GM12878 (cell line): ENCODE measurements around the gene PUS7L. TPM values are rescaled to one million over a fixed set of nuclear protein-coding genes. Genes with fewer than 3 reads are reported as not detected.

Experiments used
- ATAC-seq: fragments of 200-7000 bp; cut with Tn5 transposase; 3 replicates; pipeline ENCODE4 v1.9.1; 2020; ENCODE audit warnings: mild to moderate bottlenecking, moderate library complexity
- BruUV-seq: library from RNA; stranded (reverse); fragments of 400-500 nt; replicated peaks from 2 replicates; lab custom pipeline; 2021; lab: Mats Ljungman, UMichigan
- CTCF ChIA-PET: fragments of 300-600 bp; sonication (Branson Sonifier 250); formaldehyde crosslinking; extraction: SDS; loops from one replicate; lab custom pipeline; 2021; ENCODE audit warnings: inconsistent platforms; lab: Yijun Ruan, JAX
- POLR2A ChIA-PET: fragments of 350-600 bp; formaldehyde crosslinking; extraction: SDS; loops from one replicate; lab custom pipeline; 2021; ENCODE audit warnings: inconsistent platforms; lab: Charles Lee
- RAD21 ChIA-PET: fragments of 300-600 bp; sonication (Branson Sonifier 250); formaldehyde crosslinking; loops from one replicate; lab custom pipeline; 2023; ENCODE audit warnings: antibody characterized with exemption; ENCODE audit not compliant: unreplicated experiment; lab: Charles Lee
- SMC1A ChIA-PET: fragments of 300-600 bp; sonication (Branson Sonifier 250); formaldehyde crosslinking; loops from one replicate; lab custom pipeline; 2023; ENCODE audit not compliant: unreplicated experiment, uncharacterized antibody; lab: Charles Lee
- DNase-seq: peaks from one replicate; pipeline ENCODE4 v3.0.0-alpha.2; 2011; ENCODE audit warnings: low read depth, low spot score
- FAIRE-seq: peaks from 3 replicates; lab custom pipeline; 2011; peaks lifted over from hg19 to GRCh38; lab: Jason Lieb, UNC
- H2AFZ ChIP-seq: 2 replicates; pipeline ENCODE4 v1.6.0; 2011; ENCODE audit warnings: low read depth, low read length, control low read depth; ENCODE audit not compliant: control insufficient read depth
- H3K27ac ChIP-seq: 2 replicates; pipeline ENCODE4 v1.5.1; 2011; ENCODE audit warnings: control low read depth; ENCODE audit not compliant: control insufficient read depth, insufficient read depth
- H3K27me3 ChIP-seq, 2 experiments: replicated peaks in 1 of 2; 2 replicates each; pipeline versions ENCODE4 v1.6.0 to v1.6.1; 2011; ENCODE audit warnings: low read length in 1 of 2; ENCODE audit not compliant: control insufficient read depth in 2 of 2, insufficient read depth in 2 of 2
- H3K36me3 ChIP-seq, 2 experiments: 2 replicates each; pipeline ENCODE4 v1.5.1; 2011; ENCODE audit warnings: low read length in 1 of 2; ENCODE audit not compliant: control insufficient read depth in 2 of 2, insufficient read depth in 2 of 2
- H3K4me1 ChIP-seq: 2 replicates; pipeline ENCODE4 v1.6.1; 2011; ENCODE audit warnings: mild to moderate bottlenecking, low read length, moderate library complexity, mixed read lengths; ENCODE audit not compliant: control insufficient read depth, insufficient read depth
- H3K4me2 ChIP-seq: 2 replicates; pipeline ENCODE4 v1.6.0; 2011; ENCODE audit warnings: control low read depth; ENCODE audit not compliant: control insufficient read depth, insufficient read depth
- H3K4me3 ChIP-seq: fragments of 200-600 bp; sonication (generic); 2 replicates; pipeline ENCODE4 v1.5.1; 2016
- H3K79me2 ChIP-seq: 2 replicates; pipeline ENCODE4 v1.6.0; 2011; ENCODE audit warnings: low read length; ENCODE audit not compliant: control insufficient read depth, insufficient read depth
- H3K9ac ChIP-seq: 2 replicates; pipeline ENCODE4 v1.8.0; 2011; ENCODE audit warnings: low read length, control low read depth, mixed read lengths; ENCODE audit not compliant: control insufficient read depth, insufficient read depth
- H3K9me3 ChIP-seq: replicated peaks from 3 replicates; pipeline ENCODE4 v1.5.1; 2011; ENCODE audit warnings: mild to moderate bottlenecking, low read length; ENCODE audit not compliant: control insufficient read depth, insufficient read depth
- H4K20me1 ChIP-seq: 2 replicates; pipeline ENCODE4 v1.6.0; 2011; ENCODE audit not compliant: control insufficient read depth, insufficient read depth
- CHD2 ChIP-seq: IDR thresholded peaks from 2 replicates; pipeline ENCODE4 v1.6.1; 2011; ENCODE audit warnings: low read depth, low read length, improper control_type of control experiment, borderline replicate concordance
- E2F8 ChIP-seq: fragments of 450-650 bp; IDR thresholded peaks from 2 replicates; pipeline ENCODE4 v1.6.1; 2018; ENCODE audit warnings: mild to moderate bottlenecking, low read depth, moderate library complexity; ENCODE audit not compliant: partially characterized antibody
- E4F1 ChIP-seq: fragments of 450-650 bp; IDR thresholded peaks from 2 replicates; pipeline ENCODE4 v1.6.1; 2018; ENCODE audit warnings: borderline replicate concordance, mild to moderate bottlenecking; ENCODE audit not compliant: partially characterized antibody
- HDGF ChIP-seq: fragments of 450-650 bp; IDR thresholded peaks from 2 replicates; pipeline ENCODE4 v1.6.1; 2016; ENCODE audit warnings: antibody characterized with exemption
- IRF3 ChIP-seq: fragments of 450-650 bp; IDR thresholded peaks from 2 replicates; pipeline ENCODE4 v1.6.1; 2014; ENCODE audit warnings: mild to moderate bottlenecking
- LARP7 ChIP-seq: fragments of 450-650 bp; IDR thresholded peaks from 2 replicates; pipeline ENCODE4 v1.6.1; 2017; ENCODE audit warnings: mild to moderate bottlenecking
- RELA ChIP-seq: fragments of 450-650 bp; IDR thresholded peaks from 2 replicates; pipeline ENCODE4 v1.8.0; 2014; ENCODE audit warnings: borderline replicate concordance; ENCODE audit not compliant: partially characterized antibody
- REST ChIP-seq: IDR thresholded peaks from 2 replicates; pipeline ENCODE4 v1.6.1; 2012; ENCODE audit warnings: mild to moderate bottlenecking, low read depth, low read length
- SIX5 ChIP-seq: IDR thresholded peaks from 2 replicates; pipeline ENCODE4 v1.6.1; 2011; ENCODE audit warnings: mild to moderate bottlenecking, low read depth, low read length, moderate library complexity; ENCODE audit not compliant: severe bottlenecking
- SMARCA5 ChIP-seq: fragments of 450-650 bp; IDR thresholded peaks from 2 replicates; pipeline ENCODE4 v1.6.1; 2017; ENCODE audit warnings: mild to moderate bottlenecking
- TCF3 ChIP-seq: IDR thresholded peaks from 2 replicates; pipeline ENCODE4 v1.6.1; 2012; ENCODE audit warnings: low read depth, mild to moderate bottlenecking, low read length, borderline replicate concordance; ENCODE audit not compliant: insufficient read depth
- USF2 ChIP-seq: IDR thresholded peaks from 2 replicates; pipeline ENCODE4 v1.6.1; 2011; ENCODE audit warnings: low read depth, low read length, improper control_type of control experiment, borderline replicate concordance
- WGBS: methylation state at CpG from one replicate; pipeline ENCODE4 v1.1.6; 2016; ENCODE audit warnings: low lambda C conversion rate; ENCODE audit not compliant: insufficient replicate concordance, insufficient coverage; ENCODE audit errors: missing lambda C conversion rate; 5-methylcytosine and 5-hydroxymethylcytosine counted together
- in situ Hi-C: fragments of 300-500 bp; cut with MboI; formaldehyde crosslinking; loops from 9 replicates; pipeline ENCODE4 v1.14.3; 2018; ENCODE audit warnings: mixed read lengths
- intact Hi-C: fragments of 100-400 bp; cut with micrococcal nuclease; formaldehyde crosslinking; loops from one replicate; pipeline ENCODE4 v1.14.2; 2022; ENCODE audit not compliant: unreplicated experiment
- polyA plus RNA-seq, 11 experiments: library from polyadenylated mRNA; depleted of rRNA in 4 of 11; unstranded in 6 of 11; stranded (reverse) in 5 of 11; fragments of >200 nt; fragmentation: Nextera tagmentation in 4 of 11; fragmentation: Illumina TruSeq in 1 of 11; extraction: Ambion mirVana in 4 of 11; extraction: Trizol in 1 of 11; gene quantifications; 1 replicate in 1 of 11; 2 replicates in 10 of 11; pipeline versions ENCODE4 v1.2.1 to v1.2.3, GENCODE V29; 2011 to 2016; ENCODE audit warnings: inconsistent platforms in 2 of 11, missing spikeins in 2 of 11, low read depth in 1 of 11
- total RNA-seq, 4 experiments: library from RNA; depleted of rRNA in 3 of 4; stranded (reverse); fragments of >200 nt in 3 of 4; fragmentation: Illumina TruSeq in 1 of 4; extraction: Trizol in 1 of 4; gene quantifications; 2 replicates each; pipeline versions ENCODE4 v1.2.1 to v1.2.3, GENCODE V29; 2013 to 2021

The PUS7L gene
- total and polyA plus RNA-seq, 10 of the 15 experiments (the other 5 are each of a cell fraction or from before 2014, with no cell fraction given), result 7.2 to 42.1 (median 19.6) TPM

GRCh38 chr12:43737646-43738045, 20.9 kb downstream of the PUS7L start:
- intact Hi-C loops (no loop called here), in situ Hi-C loops (no loop called here)
- POLR2A ChIA-PET, result no interaction called here
- FAIRE-seq (no peak), DNase-seq (no peak), ATAC-seq (no peak)
- no peaks in the 10 kb centered on the region for H3K27me3 ChIP-seq
- peaks cover 3% of the 10 kb centered on the region; the same call in 1 of the 3 replicates for H3K9me3 ChIP-seq
- H3K4me3 ChIP-seq, result no peak overlapping the region
- WGBS, result 95% methylated on average over 2 of the region's 2 CpGs
- H4K20me1 ChIP-seq, result no peaks in the 10 kb centered on the region
- no peaks in the 10 kb centered on the region for H3K79me2 ChIP-seq
- CTCF ChIA-PET, result no interaction called here
- TF ChIP-seq SIX5 (no peak), IRF3 (no peak), E2F8 (no peak), REST (no peak), RELA (no peak), SMARCA5 (no peak), CHD2 (no peak), LARP7 (no peak), TCF3 (no peak), HDGF (no peak), USF2 (no peak), E4F1 (no peak)
- no peak overlapping the region for H3K27ac ChIP-seq
- no TSS peak for BruUV-seq
- no peak overlapping the region for H2AFZ ChIP-seq
- peaks cover 6% of the 10 kb centered on the region for H3K4me1 ChIP-seq
- RAD21 ChIA-PET, result no interaction called here
- peaks cover 0 to 22% of the 10 kb centered on the region in 2 experiments; a peak in 1 of 4 replicates for H3K36me3 ChIP-seq
- SMC1A ChIA-PET, result no interaction called here
- H3K9ac ChIP-seq, result no peak overlapping the region
- no peak overlapping the region for H3K4me2 ChIP-seq
